SK-N-SH treated with all-trans-retinoic acid at 6 μM for 48 hours (cell line): ENCODE data around the gene SCIN.

ENCODE experiments used
- ATAC-seq: fragments of 200-7000 bp; cut with Tn5 transposase; 3 replicates; pipeline ENCODE4 v1.9.1; 2020; ENCODE audit warnings: mild to moderate bottlenecking, moderate library complexity
- ARNTL ChIP-seq: fragments of 450-650 bp; formaldehyde crosslinking; IDR thresholded peaks from 2 replicates; pipeline ENCODE4 v1.5.0; 2020; ENCODE audit warnings: low read depth, mild to moderate bottlenecking, moderate library complexity, borderline replicate concordance
- BACH2 ChIP-seq: fragments of 250-450 bp; sonication (Bioruptor Pico); IDR thresholded peaks from 2 replicates; pipeline ENCODE4 v1.9.0; 2021; ENCODE audit warnings: mild to moderate bottlenecking, borderline replicate concordance
- ESRRG ChIP-seq: fragments of 250-450 bp; sonication (Bioruptor Pico); IDR thresholded peaks from 2 replicates; pipeline ENCODE4 v1.6.1; 2021; ENCODE audit warnings: mild to moderate bottlenecking
- GLIS3 ChIP-seq: fragments of 250-450 bp; sonication (Bioruptor Pico); IDR thresholded peaks from 2 replicates; pipeline ENCODE4 v1.5.0; 2020; ENCODE audit warnings: mild to moderate bottlenecking, moderate library complexity
- ISL1 ChIP-seq: fragments of 250-450 bp; sonication (Bioruptor Pico); IDR thresholded peaks from 2 replicates; pipeline ENCODE4 v2.1.2; 2022; ENCODE audit warnings: mild to moderate bottlenecking, moderate library complexity
- OSR1 ChIP-seq: fragments of 250-450 bp; sonication (Bioruptor Pico); IDR thresholded peaks from 2 replicates; pipeline ENCODE4 v1.8.0; 2022; ENCODE audit warnings: moderate library complexity, mild to moderate bottlenecking, inconsistent platforms
- PPARA ChIP-seq: fragments of 250-450 bp; sonication (Bioruptor Pico); IDR thresholded peaks from 2 replicates; pipeline ENCODE4 v1.5.0; 2020; ENCODE audit warnings: mild to moderate bottlenecking, borderline replicate concordance
- RARB ChIP-seq: fragments of 250-450 bp; sonication (Bioruptor Pico); IDR thresholded peaks from 2 replicates; pipeline ENCODE4 v1.8.0; 2021; ENCODE audit warnings: mild to moderate bottlenecking, moderate library complexity
- SNAI2 ChIP-seq: fragments of 250-450 bp; sonication (Bioruptor Pico); IDR thresholded peaks from 2 replicates; pipeline ENCODE4 v1.5.0; 2020; ENCODE audit warnings: mild to moderate bottlenecking, moderate library complexity
- TCF4 ChIP-seq: fragments of 250-450 bp; sonication (Bioruptor Pico); IDR thresholded peaks from 2 replicates; pipeline ENCODE4 v1.8.0; 2021; ENCODE audit warnings: mild to moderate bottlenecking, moderate library complexity, borderline replicate concordance
- TOX ChIP-seq: fragments of 250-450 bp; sonication (Bioruptor Pico); IDR thresholded peaks from 2 replicates; pipeline ENCODE4 v1.8.0; 2021; ENCODE audit warnings: mild to moderate bottlenecking, moderate library complexity, borderline replicate concordance
- ZC3H10 ChIP-seq: fragments of 250-450 bp; sonication (Bioruptor Pico); IDR thresholded peaks from 2 replicates; pipeline ENCODE4 v1.5.1; 2021; ENCODE audit warnings: mild to moderate bottlenecking, moderate library complexity
- ZFP3 ChIP-seq: fragments of 250-450 bp; sonication (Bioruptor Pico); IDR thresholded peaks from 2 replicates; pipeline ENCODE4 v1.5.0; 2020; ENCODE audit warnings: mild to moderate bottlenecking, moderate library complexity
- ZFP30 ChIP-seq: fragments of 450-650 bp; formaldehyde crosslinking; IDR thresholded peaks from 2 replicates; pipeline ENCODE4 v1.5.0; 2022; ENCODE audit warnings: mild to moderate bottlenecking, moderate library complexity
- ZNF565 ChIP-seq: fragments of 450-650 bp; formaldehyde crosslinking; conservative IDR thresholded peaks from 2 replicates; pipeline ENCODE4 v1.5.0; 2020; ENCODE audit warnings: low read depth, mild to moderate bottlenecking, moderate library complexity
- ZNF70 ChIP-seq: fragments of 450-650 bp; formaldehyde crosslinking; IDR thresholded peaks from 2 replicates; pipeline ENCODE4 v1.5.0; 2020; ENCODE audit warnings: mild to moderate bottlenecking, moderate library complexity
- ZNF8 ChIP-seq: fragments of 450-650 bp; formaldehyde crosslinking; IDR thresholded peaks from 2 replicates; pipeline ENCODE4 v1.5.0; 2020; ENCODE audit warnings: mild to moderate bottlenecking, moderate library complexity
- TF ChIP-seq, protein P1 (sequence below): fragments of 250-450 bp; sonication (Bioruptor Pico); IDR thresholded peaks from 2 replicates; pipeline ENCODE4 v1.8.0; 2020; ENCODE audit warnings: mild to moderate bottlenecking, moderate library complexity, borderline replicate concordance
- TF ChIP-seq, protein P2 (sequence below): fragments of 250-450 bp; sonication (Bioruptor Pico); IDR thresholded peaks from 2 replicates; pipeline ENCODE4 v1.5.1; 2020; ENCODE audit warnings: low read depth, mild to moderate bottlenecking, moderate library complexity
- TF ChIP-seq, protein P3 (sequence below): fragments of 250-450 bp; sonication (Bioruptor Pico); IDR thresholded peaks from 2 replicates; pipeline ENCODE4 v1.5.0; 2020; ENCODE audit warnings: mild to moderate bottlenecking, moderate library complexity

SCIN gene

GRCh38 chr7:12694817-12695216, 124.3 kb downstream of the SCIN start:
- TF ChIP-seq ZNF70 (CRISPR knock-in tag) (no peak), SNAI2 (CRISPR knock-in tag) (no peak), OSR1 (no peak), ZFP3 (CRISPR knock-in tag) (no peak), ZFP30 (CRISPR knock-in tag) (no peak), ZNF565 (no peak), ZNF8 (CRISPR knock-in tag) (no peak), PPARA (CRISPR knock-in tag) (no peak), TCF4 (no peak)
- TF ChIP-seq, protein P1, sequence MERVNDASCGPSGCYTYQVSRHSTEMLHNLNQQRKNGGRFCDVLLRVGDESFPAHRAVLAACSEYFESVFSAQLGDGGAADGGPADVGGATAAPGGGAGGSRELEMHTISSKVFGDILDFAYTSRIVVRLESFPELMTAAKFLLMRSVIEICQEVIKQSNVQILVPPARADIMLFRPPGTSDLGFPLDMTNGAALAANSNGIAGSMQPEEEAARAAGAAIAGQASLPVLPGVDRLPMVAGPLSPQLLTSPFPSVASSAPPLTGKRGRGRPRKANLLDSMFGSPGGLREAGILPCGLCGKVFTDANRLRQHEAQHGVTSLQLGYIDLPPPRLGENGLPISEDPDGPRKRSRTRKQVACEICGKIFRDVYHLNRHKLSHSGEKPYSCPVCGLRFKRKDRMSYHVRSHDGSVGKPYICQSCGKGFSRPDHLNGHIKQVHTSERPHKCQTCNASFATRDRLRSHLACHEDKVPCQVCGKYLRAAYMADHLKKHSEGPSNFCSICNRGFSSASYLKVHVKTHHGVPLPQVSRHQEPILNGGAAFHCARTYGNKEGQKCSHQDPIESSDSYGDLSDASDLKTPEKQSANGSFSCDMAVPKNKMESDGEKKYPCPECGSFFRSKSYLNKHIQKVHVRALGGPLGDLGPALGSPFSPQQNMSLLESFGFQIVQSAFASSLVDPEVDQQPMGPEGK (CRISPR knock-in tag): no peak
- TF ChIP-seq, protein P2, sequence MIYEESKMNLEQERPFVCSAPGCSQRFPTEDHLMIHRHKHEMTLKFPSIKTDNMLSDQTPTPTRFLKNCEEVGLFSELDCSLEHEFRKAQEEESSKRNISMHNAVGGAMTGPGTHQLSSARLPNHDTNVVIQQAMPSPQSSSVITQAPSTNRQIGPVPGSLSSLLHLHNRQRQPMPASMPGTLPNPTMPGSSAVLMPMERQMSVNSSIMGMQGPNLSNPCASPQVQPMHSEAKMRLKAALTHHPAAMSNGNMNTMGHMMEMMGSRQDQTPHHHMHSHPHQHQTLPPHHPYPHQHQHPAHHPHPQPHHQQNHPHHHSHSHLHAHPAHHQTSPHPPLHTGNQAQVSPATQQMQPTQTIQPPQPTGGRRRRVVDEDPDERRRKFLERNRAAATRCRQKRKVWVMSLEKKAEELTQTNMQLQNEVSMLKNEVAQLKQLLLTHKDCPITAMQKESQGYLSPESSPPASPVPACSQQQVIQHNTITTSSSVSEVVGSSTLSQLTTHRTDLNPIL (CRISPR knock-in tag): no peak
- TF ChIP-seq, protein P3, sequence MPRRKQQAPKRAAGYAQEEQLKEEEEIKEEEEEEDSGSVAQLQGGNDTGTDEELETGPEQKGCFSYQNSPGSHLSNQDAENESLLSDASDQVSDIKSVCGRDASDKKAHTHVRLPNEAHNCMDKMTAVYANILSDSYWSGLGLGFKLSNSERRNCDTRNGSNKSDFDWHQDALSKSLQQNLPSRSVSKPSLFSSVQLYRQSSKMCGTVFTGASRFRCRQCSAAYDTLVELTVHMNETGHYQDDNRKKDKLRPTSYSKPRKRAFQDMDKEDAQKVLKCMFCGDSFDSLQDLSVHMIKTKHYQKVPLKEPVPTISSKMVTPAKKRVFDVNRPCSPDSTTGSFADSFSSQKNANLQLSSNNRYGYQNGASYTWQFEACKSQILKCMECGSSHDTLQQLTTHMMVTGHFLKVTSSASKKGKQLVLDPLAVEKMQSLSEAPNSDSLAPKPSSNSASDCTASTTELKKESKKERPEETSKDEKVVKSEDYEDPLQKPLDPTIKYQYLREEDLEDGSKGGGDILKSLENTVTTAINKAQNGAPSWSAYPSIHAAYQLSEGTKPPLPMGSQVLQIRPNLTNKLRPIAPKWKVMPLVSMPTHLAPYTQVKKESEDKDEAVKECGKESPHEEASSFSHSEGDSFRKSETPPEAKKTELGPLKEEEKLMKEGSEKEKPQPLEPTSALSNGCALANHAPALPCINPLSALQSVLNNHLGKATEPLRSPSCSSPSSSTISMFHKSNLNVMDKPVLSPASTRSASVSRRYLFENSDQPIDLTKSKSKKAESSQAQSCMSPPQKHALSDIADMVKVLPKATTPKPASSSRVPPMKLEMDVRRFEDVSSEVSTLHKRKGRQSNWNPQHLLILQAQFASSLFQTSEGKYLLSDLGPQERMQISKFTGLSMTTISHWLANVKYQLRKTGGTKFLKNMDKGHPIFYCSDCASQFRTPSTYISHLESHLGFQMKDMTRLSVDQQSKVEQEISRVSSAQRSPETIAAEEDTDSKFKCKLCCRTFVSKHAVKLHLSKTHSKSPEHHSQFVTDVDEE (CRISPR knock-in tag): no peak
- TF ChIP-seq, all 23 proteins: peak for 0
- no peak for ATAC-seq

DNA sequence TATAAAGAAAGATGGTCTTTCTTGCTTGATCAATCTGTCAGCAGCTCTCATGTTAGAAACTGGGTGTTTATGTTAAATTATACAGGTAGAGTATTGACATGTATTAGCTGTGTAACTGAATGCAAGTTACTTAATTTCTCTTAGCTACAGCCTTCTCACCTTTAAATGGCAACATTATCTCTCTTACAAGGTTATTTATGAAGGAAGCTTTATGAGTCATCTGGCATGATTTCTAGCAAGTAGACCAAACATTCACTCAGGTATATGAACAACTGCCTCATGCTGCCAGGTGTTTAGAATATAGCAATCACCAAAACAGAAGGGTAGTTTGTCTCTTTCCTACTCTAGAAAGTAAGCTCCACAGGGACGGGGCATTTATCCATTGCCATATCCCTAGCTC, 125.4 kb downstream of the SCIN start:
- TF ChIP-seq, protein P3 (CRISPR knock-in tag): no peak
- no peak for TF ChIP-seq ZNF8 (CRISPR knock-in tag)
- TF ChIP-seq GLIS3: no peak
- no peak for TF ChIP-seq ZC3H10
- TF ChIP-seq ARNTL (CRISPR knock-in tag): no peak
- TF ChIP-seq ZNF70 (CRISPR knock-in tag): no peak
- no peak for TF ChIP-seq ZNF565
- TF ChIP-seq, all 23 proteins: peak for 0
- ATAC-seq: no peak

- no peak for ATAC-seq
- no peak for TF ChIP-seq SNAI2 (CRISPR knock-in tag)
- TF ChIP-seq, protein P3 (CRISPR knock-in tag): no peak
- no peak for TF ChIP-seq BACH2 (CRISPR knock-in tag)
- TF ChIP-seq ARNTL (CRISPR knock-in tag): no peak
- no peak for TF ChIP-seq TOX
- TF ChIP-seq ZNF8 (CRISPR knock-in tag): no peak
- no peak for TF ChIP-seq PPARA (CRISPR knock-in tag)
- TF ChIP-seq ZC3H10: no peak
- TF ChIP-seq RARB (CRISPR knock-in tag): no peak
- no peak for TF ChIP-seq OSR1
- no peak for TF ChIP-seq ISL1 (CRISPR knock-in tag)
- no peak for TF ChIP-seq ESRRG (CRISPR knock-in tag)
- TF ChIP-seq, protein P1 (CRISPR knock-in tag): no peak
- TF ChIP-seq GLIS3: no peak
Measured at GRCh38 chr7:12699299-12699698, 128.8 kb downstream of the SCIN start.
